Measurements from ENCODE around the gene RBBP8NL. TPM values are rescaled to one million over a fixed set of nuclear protein-coding genes. Genes with fewer than 3 reads are reported as not detected.

Gene RBBP8NL
- total and polyA plus RNA-seq, 4 donors: 0.21 to 1.3 (median 1.1) TPM

DNA sequence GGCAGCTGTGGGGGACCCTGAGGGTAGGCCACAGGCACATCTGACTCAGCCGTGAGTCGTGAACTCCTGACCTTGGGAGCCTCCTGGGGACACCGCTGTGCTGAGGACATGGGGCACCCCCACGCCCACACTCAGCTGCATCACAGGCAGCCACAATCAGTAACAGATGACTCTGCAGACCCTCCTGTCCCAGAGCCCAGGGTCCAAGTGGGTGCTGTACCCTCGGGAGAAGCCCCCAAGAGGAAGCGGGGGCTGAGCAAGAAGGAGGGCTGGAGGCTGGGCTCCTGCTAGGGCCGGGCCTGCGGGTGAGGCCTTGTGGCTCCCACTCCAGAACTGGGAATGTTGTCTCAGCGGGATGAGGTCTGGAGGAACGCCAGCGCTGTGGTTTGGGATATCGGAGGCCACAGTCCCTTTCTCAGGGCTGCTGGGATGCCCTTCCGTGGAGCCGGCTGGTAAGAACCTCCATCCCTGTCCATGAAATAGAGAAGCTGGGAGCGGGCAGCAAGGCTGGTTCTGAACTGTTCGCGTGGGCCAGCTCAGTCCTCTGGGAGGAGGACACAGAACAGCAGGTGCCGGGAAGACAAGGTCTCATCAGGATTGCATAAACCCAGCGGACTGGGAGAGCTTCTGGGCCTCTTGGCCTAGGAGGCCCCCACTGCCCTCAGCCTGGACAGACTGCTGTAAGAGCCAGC, 57.1 kb downstream of the RBBP8NL start:
- DNase-seq (peak in 2 of 3 donors; percentile 44 to 68), ATAC-seq (ENCODE audit: insufficient read depth, low FRiP score) (no peak)
- H3K27me3 ChIP-seq (ENCODE audit: control insufficient read depth in 3 of 3, insufficient read depth in 3 of 3, low read length in 2 of 3): no peaks in the 10 kb centered on the region
- no peaks in the 10 kb centered on the region for H3K36me3 ChIP-seq (ENCODE audit: control insufficient read depth in 4 of 4, insufficient read depth in 4 of 4, low read length in 4 of 4)
- peaks cover 0 to 60% (median 41%) of the 10 kb centered on the region in 5 donors for H3K4me1 ChIP-seq (ENCODE audit: control insufficient read depth in 5 of 5, insufficient read depth in 5 of 5, low read length in 5 of 5)
- H3K4me3 ChIP-seq: no peak overlapping the region
- TF ChIP-seq, protein P1, sequence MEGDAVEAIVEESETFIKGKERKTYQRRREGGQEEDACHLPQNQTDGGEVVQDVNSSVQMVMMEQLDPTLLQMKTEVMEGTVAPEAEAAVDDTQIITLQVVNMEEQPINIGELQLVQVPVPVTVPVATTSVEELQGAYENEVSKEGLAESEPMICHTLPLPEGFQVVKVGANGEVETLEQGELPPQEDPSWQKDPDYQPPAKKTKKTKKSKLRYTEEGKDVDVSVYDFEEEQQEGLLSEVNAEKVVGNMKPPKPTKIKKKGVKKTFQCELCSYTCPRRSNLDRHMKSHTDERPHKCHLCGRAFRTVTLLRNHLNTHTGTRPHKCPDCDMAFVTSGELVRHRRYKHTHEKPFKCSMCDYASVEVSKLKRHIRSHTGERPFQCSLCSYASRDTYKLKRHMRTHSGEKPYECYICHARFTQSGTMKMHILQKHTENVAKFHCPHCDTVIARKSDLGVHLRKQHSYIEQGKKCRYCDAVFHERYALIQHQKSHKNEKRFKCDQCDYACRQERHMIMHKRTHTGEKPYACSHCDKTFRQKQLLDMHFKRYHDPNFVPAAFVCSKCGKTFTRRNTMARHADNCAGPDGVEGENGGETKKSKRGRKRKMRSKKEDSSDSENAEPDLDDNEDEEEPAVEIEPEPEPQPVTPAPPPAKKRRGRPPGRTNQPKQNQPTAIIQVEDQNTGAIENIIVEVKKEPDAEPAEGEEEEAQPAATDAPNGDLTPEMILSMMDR (IDR thresholded peaks at IDR 0.05; ENCODE audit: control extremely low read depth, extremely low read depth): no peak
- no peaks in the 10 kb centered on the region for H3K9me3 ChIP-seq (ENCODE audit: control insufficient read depth in 4 of 4, insufficient read depth in 3 of 4, low read length in 3 of 4)
- WGBS, 2 donors: 61 to 80% methylated on average over 19 of the region's 19 CpGs
- no peak overlapping the region for H3K9ac ChIP-seq (ENCODE audit: insufficient read depth in 1 of 2, low read length in 2 of 2)
- H3K27ac ChIP-seq (ENCODE audit: low read depth in 1 of 2, low read length in 1 of 2): peak overlapping the region in 1 of 2 donors; percentile 34

DNA sequence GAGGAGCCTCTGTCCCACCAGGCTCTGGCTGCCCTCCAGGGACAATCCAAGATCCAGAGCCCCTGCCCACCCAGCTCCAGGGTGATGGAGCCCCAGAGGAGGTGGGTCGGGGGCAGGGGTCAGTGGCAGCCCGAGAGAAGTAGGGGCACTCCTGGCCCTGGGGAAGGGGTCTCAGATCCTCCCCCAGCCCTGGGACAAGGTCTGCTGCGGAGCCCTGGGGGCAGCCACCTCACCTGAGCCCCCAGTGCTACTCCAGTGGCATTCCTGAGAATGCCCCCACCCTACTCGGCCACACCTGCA, 57.6 kb downstream of the RBBP8NL start:
- no peak for DNase-seq
- WGBS, 2 donors: 64 to 75% methylated on average over 4 of the region's 4 CpGs
- no peak for ATAC-seq (ENCODE audit: insufficient read depth, low FRiP score)
- Histone ChIP-seq H3K9ac (ENCODE audit: insufficient read depth in 1 of 2, low read length in 2 of 2) (no peak overlapping the region), H3K27ac (ENCODE audit: low read depth in 1 of 2, low read length in 1 of 2) (peak overlapping the region in 1 of 2 donors; percentile 34), H3K9me3 (ENCODE audit: control insufficient read depth in 4 of 4, insufficient read depth in 3 of 4, low read length in 3 of 4) (no peaks in the 10 kb centered on the region), H3K4me1 (ENCODE audit: control insufficient read depth in 5 of 5, insufficient read depth in 5 of 5, low read length in 5 of 5) (peaks cover 0 to 58% (median 39%) of the 10 kb centered on the region in 5 donors), H3K4me3 (no peak overlapping the region), H3K27me3 (ENCODE audit: control insufficient read depth in 3 of 3, insufficient read depth in 3 of 3, low read length in 2 of 3) (no peaks in the 10 kb centered on the region), H3K36me3 (ENCODE audit: control insufficient read depth in 4 of 4, insufficient read depth in 4 of 4, low read length in 4 of 4) (no peaks in the 10 kb centered on the region)
- TF ChIP-seq, protein P1 (IDR thresholded peaks at IDR 0.05; ENCODE audit: control extremely low read depth, extremely low read depth): no peak

DNA sequence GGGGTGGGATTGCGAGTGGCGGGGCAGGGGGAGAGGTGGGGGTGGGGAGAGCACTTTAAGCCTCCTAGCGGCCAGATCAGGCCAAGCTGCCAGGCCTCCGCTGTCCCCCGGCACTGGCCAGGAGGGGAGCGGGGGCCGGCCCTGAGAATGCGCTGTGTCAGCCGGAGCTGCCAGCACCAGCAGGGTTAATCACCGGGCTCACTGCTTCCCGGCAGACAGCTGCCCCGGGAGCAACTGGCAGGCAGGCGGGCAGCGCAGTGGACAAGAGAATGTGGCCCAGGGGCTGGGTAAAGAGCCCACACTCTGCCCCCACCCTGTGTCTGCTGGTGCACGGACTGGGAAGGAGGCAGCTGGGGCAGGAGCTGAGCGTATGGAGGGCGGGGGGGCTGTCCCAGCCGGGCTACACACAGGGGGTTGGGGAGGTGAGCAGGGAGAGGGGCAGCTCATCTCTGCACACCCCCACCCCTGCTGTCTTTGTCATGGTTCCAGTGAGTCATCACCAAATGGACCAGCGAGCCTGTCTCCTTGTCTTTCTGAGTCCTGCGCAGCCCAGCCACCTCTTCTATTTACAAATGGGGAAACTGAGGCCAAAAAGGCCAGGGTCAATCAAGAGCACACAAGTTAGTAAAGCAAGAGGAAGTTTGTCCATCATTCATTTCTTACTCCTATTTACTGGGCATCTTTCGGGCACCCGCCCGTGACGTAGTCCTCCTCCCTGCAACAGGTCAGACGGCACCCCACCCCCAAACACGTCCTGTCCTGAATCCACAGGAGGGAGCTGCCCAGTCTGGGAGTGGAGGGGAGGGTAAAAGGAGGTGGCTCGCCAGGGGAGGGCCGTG, 58.1 kb downstream of the RBBP8NL start:
- 23 to 28% methylated on average over 26 to 28 of the region's 28 CpGs for WGBS, 2 donors
- no peak overlapping the region for H3K4me3 ChIP-seq
- no peak overlapping the region for H3K27ac ChIP-seq (ENCODE audit: low read depth in 1 of 2, low read length in 1 of 2)
- no peaks in the 10 kb centered on the region for H3K36me3 ChIP-seq (ENCODE audit: control insufficient read depth in 4 of 4, insufficient read depth in 4 of 4, low read length in 4 of 4)
- ATAC-seq (ENCODE audit: insufficient read depth, low FRiP score) (no peak), DNase-seq (peak in 2 of 3 donors; percentile 41 to 61)
- no peaks in the 10 kb centered on the region for H3K9me3 ChIP-seq (ENCODE audit: control insufficient read depth in 4 of 4, insufficient read depth in 3 of 4, low read length in 3 of 4)
- no peaks in the 10 kb centered on the region for H3K27me3 ChIP-seq (ENCODE audit: control insufficient read depth in 3 of 3, insufficient read depth in 3 of 3, low read length in 2 of 3)
- H3K9ac ChIP-seq (ENCODE audit: insufficient read depth in 1 of 2, low read length in 2 of 2): no peak overlapping the region
- peaks cover 0 to 55% (median 35%) of the 10 kb centered on the region in 5 donors for H3K4me1 ChIP-seq (ENCODE audit: control insufficient read depth in 5 of 5, insufficient read depth in 5 of 5, low read length in 5 of 5)
- TF ChIP-seq, protein P1 (IDR thresholded peaks at IDR 0.05; ENCODE audit: control extremely low read depth, extremely low read depth): no peak

Measured in lung (tissue), 12 donors.